HFFc6 (cell line): ENCODE results near the gene ATP8A2. TPM values are rescaled to one million over a fixed set of nuclear protein-coding genes. Genes with fewer than 3 reads are reported as not detected.
"Not testable (repeated sequence)": the region's sequence is repeated elsewhere in the genome, so short reads cannot be mapped to it uniquely, and the experiment has no call there.

Experiments
- DNase-seq: peaks from one replicate; pipeline ENCODE4 v3.0.0-alpha.2; 2018
- H3K27ac Mint-ChIP-seq: 2 replicates; pipeline ENCODE4 v1.8.0; 2020; ENCODE audit warnings: mild to moderate bottlenecking, mixed read lengths
- H3K27me3 Mint-ChIP-seq: 2 replicates; pipeline ENCODE4 v1.8.0; 2021; ENCODE audit warnings: mild to moderate bottlenecking, moderate library complexity, mixed read lengths; ENCODE audit not compliant: insufficient read depth
- H3K36me3 Mint-ChIP-seq: 2 replicates; pipeline ENCODE4 v1.8.0; 2021; ENCODE audit warnings: low read depth, mixed read lengths
- H3K4me1 Mint-ChIP-seq: 2 replicates; pipeline ENCODE4 v1.8.0; 2020; ENCODE audit warnings: low read depth, mixed read lengths
- H3K4me3 Mint-ChIP-seq: 2 replicates; pipeline ENCODE4 v1.8.0; 2020; ENCODE audit warnings: mild to moderate bottlenecking, moderate library complexity, mixed read lengths
- H3K9me3 Mint-ChIP-seq: 2 replicates; pipeline ENCODE4 v1.8.0; 2020; ENCODE audit warnings: mild to moderate bottlenecking, mixed read lengths
- CTCF ChIP-seq: fragments of 200-600 bp; sonication (generic); IDR thresholded peaks from 2 replicates; pipeline ENCODE4 v1.5.0; 2021; ENCODE audit warnings: antibody characterized with exemption, mild to moderate bottlenecking
- total RNA-seq, 6 experiments: library from RNA; stranded (reverse); fragmentation: NEBNext Ultra II Directional; extraction: Animal tissue kit (Norgen Biotek cat#: 25700); gene quantifications; 2 replicates in 1 of 6; 3 replicates in 5 of 6; pipeline ENCODE4 v1.2.3, GENCODE V29; 2021

Gene ATP8A2
- total RNA-seq, 6 experiments from 2014 or later = 0.02 TPM; not detected in 5

- Mint-ChIP-seq H3K27me3 (peaks cover 2% of the 10 kb centered on the region; the same call in 1 of the 2 replicates), H3K4me3 (no peak overlapping the region), H3K27ac (no peak overlapping the region), H3K36me3 (no peaks in the 10 kb centered on the region), H3K9me3 (no peaks in the 10 kb centered on the region), H3K4me1 (no peaks in the 10 kb centered on the region)
- TF ChIP-seq CTCF = peak; percentile 28
- DNase-seq = no peak
These were observed 199.5 kb downstream of the ATP8A2 start for GRCh38 chr13:25571237-25571636.

GRCh38 chr13:25572171-25572570 is 200.4 kb downstream of the ATP8A2 start:
- not testable (repeated sequence) for H3K36me3 Mint-ChIP-seq, H3K4me3 Mint-ChIP-seq, H3K27ac Mint-ChIP-seq, H3K4me1 Mint-ChIP-seq, H3K27me3 Mint-ChIP-seq, DNase-seq, H3K9me3 Mint-ChIP-seq

GRCh38 chr13:25574437-25575411 is 202.9 kb downstream of the ATP8A2 start:
- Mint-ChIP-seq H3K27me3 (peaks cover 2% of the 10 kb centered on the region; the same call in 1 of the 2 replicates), H3K9me3 (no peaks in the 10 kb centered on the region), H3K4me3 (no peak overlapping the region), H3K36me3 (no peaks in the 10 kb centered on the region), H3K27ac (no peak overlapping the region), H3K4me1 (no peaks in the 10 kb centered on the region)
- peak; percentile 87 for TF ChIP-seq CTCF
- peak; percentile 62 for DNase-seq

- DNase-seq = no peak
- Mint-ChIP-seq H3K36me3 (no peaks in the 10 kb centered on the region), H3K27ac (no peak overlapping the region), H3K4me3 (no peak overlapping the region), H3K4me1 (no peaks in the 10 kb centered on the region), H3K9me3 (no peaks in the 10 kb centered on the region), H3K27me3 (peaks cover 2% of the 10 kb centered on the region; the same call in 1 of the 2 replicates)
- no peak for TF ChIP-seq CTCF
These were observed 203.8 kb downstream of the ATP8A2 start for GRCh38 chr13:25575562-25575961.

- no peak overlapping the region for H3K4me3 Mint-ChIP-seq
- no peaks in the 10 kb centered on the region for H3K4me1 Mint-ChIP-seq
- DNase-seq = no peak
- TF ChIP-seq CTCF = no peak
- no peaks in the 10 kb centered on the region for H3K9me3 Mint-ChIP-seq
- H3K27ac Mint-ChIP-seq = no peak overlapping the region
- no peaks in the 10 kb centered on the region for H3K36me3 Mint-ChIP-seq
- no peaks in the 10 kb centered on the region; the same call in 1 of the 2 replicates for H3K27me3 Mint-ChIP-seq
These were observed 206.8 kb downstream of the ATP8A2 start for GRCh38 chr13:25578526-25578925.

- Mint-ChIP-seq H3K4me3 (no peak overlapping the region), H3K9me3 (no peaks in the 10 kb centered on the region), H3K27ac (no peak overlapping the region), H3K4me1 (no peaks in the 10 kb centered on the region), H3K36me3 (no peaks in the 10 kb centered on the region), H3K27me3 (no peaks in the 10 kb centered on the region; the same call in 1 of the 2 replicates)
- no peak for TF ChIP-seq CTCF
- DNase-seq = no peak
These were observed 207.4 kb downstream of the ATP8A2 start for GRCh38 chr13:25579221-25579620.
